Hematopoietic multipotent progenitor cell treated with erythropoietin and hydrocortisone succinate and interleukin-3 and kit ligand, for 17 days (in vitro differentiated cells): ENCODE measurements around the gene PTPRN2.

Source experiments
- DNase-seq: peaks from one replicate; pipeline ENCODE4 v3.0.0-alpha.2; 2015; ENCODE audit warnings: low spot score

The PTPRN2 gene

DNA sequence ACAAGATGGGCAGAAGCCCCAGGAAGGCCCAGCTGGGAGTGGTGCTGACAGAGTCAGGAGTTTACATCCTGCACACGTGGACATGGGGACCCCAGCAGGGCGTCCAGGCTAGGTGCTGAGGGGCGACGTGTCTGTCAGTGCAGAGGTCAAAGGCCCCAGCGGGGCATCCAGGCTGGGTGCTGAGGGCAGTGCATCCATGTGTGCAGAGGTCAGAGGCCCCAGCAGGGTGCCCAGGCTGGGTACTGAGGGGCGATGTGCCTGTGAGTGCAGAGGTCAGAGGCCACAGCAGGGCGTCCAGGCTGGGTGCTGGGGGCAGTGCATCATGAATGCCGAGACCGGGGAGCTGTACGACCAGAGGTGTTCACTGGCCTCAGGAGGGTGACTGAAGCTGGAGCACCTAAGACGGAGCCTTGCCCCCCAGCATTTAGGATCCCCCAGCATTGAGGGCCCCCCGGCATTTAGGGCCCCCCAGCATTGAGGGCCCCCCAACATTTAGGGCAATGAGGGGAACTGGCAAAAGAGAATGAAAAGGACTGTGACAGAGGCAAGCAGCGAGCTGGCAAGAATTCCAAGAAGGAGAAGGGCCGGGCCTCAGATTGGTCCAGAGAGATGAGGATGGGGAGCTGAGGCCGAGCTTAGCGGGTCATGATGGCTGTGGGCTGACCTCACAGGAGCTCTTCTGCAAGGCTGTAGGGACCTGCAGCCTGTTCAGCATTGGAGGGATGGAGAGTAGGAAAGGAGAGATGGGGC, 474.9 kb downstream of the PTPRN2 start:
- DNase-seq: no peak

DNA sequence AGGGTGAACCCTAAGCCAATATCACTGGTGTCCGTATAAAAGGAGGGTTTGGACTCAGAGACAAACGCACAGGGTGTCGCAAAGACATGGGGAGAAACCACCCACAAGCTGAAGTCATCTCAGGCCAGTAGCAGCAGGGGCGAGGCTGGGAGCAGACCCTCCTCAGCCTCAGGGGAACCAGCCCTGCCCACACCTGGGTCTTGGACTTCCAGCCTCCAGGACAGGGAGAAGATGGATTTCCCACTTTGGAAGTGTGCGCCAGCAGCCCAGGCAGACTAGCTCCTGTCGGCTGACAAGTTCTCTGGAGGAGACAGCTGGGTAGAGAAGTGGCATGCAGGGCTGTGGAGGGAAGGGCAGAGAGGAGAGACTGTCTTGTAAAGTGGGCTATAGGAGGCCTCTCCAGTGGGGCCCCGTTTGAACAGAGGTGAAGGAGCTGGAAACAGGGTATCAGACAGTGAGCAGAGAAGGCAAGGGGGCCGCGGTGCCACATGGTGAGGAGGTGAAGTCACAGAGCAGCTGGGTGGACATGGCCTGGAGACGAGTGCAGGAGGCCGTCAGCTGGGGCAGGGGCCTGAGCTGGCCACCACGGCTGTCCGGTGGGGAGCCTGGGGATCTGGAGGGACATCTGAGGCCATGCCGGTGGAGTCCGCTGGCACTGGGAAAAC, 475.6 kb downstream of the PTPRN2 start:
- DNase-seq: no peak

GRCh38 chr7:158111049-158111751, 476.4 kb downstream of the PTPRN2 start:
- DNase-seq: no peak

DNA sequence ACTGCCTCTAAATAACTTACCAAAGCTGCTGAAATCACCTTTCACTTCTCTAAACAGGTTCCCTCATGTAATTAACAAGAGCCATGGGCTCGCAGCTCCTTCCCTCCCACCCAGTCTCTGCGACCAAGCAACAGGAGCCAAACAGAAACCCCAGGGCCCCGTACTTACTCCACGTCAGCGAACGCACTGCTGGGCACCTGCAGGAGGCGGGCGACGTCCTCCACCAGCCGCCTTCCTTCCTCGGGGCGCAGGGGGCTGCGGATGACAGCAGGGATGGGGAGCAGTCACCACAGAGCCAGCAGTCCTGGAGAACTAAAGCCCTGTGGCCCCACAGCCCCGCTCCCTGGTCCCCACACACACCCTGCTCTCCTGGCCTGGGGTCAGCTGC, 477.0 kb downstream of the PTPRN2 start:
- no peak for DNase-seq

GRCh38 chr7:158110034-158110590, 477.5 kb downstream of the PTPRN2 start:
- DNase-seq: no peak

DNA sequence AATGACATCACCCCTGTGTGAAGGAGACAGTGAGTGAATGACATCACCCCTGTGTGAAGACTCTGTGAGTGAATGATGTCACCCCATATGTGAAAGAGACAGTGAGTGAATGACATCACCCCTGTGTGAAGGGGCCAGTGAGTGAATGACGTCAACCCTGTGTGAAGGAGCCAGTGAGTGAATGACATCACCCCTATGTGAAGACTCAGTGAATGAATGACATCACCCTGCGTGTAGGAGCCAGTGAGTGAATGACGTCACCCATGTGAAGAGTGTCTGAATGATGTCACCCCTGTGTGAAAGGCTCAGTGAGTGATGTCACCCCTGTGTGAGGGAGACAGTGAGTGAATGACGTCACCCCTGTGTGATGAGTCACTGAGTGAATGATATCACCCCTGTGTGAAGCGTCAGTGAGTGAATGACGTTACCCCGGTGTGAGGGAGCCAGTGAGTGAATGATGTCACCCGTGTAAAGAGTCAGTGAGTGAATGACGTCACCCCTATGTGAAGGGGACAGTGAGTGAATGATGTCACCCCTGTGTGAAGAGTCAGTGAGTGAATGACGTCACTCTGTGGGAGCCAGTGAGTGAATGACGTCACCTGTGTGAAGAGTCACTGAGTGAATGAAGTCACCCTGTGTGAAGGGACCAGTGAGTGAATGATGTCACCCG, 478.1 kb downstream of the PTPRN2 start:
- no peak for DNase-seq

- DNase-seq: no peak
Observed at GRCh38 chr7:158108646-158109293, 478.9 kb downstream of the PTPRN2 start.

DNA sequence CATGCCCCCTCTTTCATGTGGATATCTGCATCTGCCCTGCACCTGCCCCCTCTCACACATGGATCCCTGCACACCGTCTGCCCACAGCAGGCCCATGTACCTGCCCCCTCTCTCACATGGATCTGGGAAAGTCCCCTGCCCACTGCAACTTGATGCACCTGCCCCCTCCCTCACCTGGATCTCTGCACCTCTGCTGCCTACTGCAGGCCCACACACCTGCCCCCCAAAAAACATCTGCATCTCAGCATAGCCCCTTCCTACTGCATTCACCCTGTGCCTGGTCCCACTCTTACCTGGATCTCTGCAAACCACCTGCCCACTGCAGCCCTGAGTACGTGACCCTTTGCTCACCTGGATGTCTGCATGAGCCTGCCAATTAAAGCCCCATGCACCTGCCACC, 479.8 kb downstream of the PTPRN2 start:
- DNase-seq: no peak

DNA sequence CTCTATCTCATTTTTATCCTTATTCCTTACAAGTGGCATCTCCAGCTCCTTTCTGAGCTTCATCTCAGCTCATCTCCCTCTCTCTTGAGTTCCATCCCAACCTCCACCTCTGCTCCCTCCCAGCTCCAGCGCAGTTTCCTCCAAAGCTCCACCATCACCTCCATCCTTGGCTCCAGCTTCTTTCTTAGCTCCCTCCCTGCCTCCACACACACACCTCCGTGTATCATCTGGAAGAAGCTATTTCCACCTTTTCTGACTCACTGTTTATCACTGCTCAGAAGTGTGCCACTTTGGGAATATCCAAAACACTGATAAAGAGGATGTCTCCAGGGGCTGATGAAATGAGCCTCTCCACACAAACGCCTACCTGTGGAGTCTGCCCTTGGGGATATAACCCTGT, 481.4 kb downstream of the PTPRN2 start:
- DNase-seq: no peak

DNA sequence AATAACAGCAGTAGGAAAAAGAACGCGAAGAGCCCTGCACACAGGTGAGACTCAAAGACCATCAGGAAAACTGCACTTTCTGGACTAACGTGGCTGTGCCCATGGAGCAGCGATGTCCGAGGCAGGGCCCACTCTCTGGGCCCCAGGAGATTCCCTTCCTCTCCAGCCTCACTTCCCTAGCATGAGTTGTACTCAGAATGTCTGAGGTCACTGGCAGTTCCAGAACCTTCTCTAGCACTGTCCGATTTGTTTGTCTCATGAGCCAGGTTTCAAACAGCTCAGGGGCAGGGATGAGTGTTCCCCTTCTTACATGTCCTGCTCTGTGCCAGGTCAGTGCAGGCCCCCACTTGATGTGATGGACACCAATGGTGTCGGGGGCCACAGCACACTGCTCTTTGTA, 484.2 kb downstream of the PTPRN2 start:
- DNase-seq: no peak

DNA sequence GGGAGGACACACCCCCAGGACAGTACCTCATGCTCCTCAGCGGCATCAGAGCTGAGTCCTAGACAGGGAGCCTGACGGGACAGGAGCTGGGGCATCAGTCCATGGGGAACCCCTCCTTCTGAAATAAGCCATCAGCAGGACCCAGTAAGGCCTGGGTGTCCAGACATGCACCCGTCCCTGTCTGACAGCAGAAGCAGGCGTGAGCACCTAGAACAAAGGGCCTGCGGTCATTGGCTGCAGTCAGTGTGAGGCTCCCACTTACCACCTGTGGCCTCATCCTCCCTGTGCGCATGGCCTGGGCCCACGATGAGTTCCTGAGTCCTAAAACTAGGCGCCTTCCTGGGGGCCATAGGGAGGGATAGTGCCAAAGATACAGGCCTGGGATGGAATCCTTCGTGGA, 484.7 kb downstream of the PTPRN2 start:
- no peak for DNase-seq

DNA sequence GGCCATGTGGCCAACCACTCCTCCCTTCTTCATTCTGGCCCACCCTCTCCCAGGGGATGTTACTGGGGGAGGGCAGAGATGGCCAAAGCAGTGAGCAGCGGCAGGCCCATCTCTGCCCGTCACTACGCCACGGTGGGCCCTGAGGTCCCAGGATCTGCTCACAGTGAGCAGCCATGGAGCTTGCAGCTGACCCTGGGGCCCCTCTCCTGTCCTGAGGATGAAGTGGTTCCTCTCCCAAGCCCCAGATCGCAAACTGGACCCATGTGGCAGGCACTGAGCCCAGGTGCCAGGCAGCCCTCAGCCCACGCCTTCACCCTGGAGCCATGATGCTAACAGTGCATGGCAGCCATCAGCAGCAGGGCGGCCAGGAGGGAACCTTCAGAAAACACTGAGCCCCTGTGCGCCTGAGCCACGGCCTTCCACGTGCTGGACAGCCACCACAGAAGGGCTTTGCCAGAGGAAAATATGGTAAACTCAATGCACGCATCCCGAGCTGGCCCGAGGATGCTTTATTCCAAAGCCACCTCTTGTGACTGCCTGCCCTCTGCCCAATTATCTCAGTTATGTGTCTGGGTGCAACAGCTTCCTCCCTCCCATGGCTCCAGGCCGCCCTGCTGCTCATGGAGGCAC, 485.7 kb downstream of the PTPRN2 start:
- no peak for DNase-seq

GRCh38 chr7:158098125-158099030, 489.2 kb downstream of the PTPRN2 start:
- DNase-seq: no peak

GRCh38 chr7:158097453-158098124, 490.0 kb downstream of the PTPRN2 start:
- no peak for DNase-seq

GRCh38 chr7:158097106-158097452, 490.5 kb downstream of the PTPRN2 start:
- no peak for DNase-seq

- DNase-seq: no peak
Observed at GRCh38 chr7:158096582-158096981, 491.0 kb downstream of the PTPRN2 start.

DNA sequence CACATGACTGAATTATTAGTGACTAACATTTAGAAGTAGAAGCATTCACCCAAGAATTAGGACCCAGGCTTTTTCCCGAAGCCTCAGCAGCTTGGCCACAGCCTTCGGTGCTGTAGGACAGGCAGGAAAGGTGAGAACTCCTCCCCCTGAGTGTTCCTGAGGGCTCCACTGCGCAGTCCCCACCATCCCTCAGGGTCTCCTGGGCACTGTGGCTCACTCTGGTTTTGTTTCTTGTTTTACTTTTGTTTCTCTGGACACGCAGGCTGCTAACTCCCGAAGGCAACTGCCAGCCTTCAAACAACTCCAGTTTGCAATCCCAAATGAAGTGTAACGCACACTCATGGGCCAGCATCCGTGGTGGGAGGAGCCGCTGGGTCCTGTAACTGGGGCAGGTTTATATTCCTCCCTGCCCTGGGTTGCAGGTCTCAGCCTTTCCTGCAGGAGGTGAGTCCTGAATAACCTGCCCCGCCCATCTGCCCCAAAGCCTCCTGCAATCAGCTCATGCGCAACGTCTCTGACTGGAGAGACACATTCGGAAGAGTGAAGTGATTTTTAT, 492.9 kb downstream of the PTPRN2 start:
- no peak for DNase-seq

DNA sequence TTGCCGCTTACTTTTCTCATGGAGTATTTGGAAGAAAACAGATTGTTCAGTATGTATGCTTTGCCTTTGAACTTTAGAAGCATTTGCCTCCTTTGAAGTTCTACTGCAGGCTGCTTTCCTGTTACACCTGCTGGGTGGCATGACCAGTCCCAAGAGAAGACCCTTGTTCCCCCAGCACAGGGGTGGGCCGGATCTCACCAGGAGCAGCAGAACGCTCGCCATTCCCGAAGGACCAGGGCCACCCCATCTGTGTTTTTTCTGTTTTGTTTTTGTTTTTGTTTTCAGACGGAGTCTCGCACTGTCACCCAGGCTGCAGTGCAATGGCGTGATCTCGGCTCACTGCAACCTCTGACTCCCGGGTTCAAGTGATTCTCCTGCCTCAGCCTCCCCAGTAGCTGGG, 493.6 kb downstream of the PTPRN2 start:
- DNase-seq: no peak

GRCh38 chr7:158093156-158093796, 494.3 kb downstream of the PTPRN2 start:
- DNase-seq: no peak
